Measurements from ENCODE around the gene TEAD1. TPM values are rescaled to one million over a fixed set of nuclear protein-coding genes. Genes with fewer than 3 reads are reported as not detected.

The TEAD1 gene
- polyA plus RNA-seq, 2 of the 4 experiments (the other 2 are of a cell fraction) = 111 to 112 TPM

GRCh38 chr11:12941671-12942070, 267.4 kb downstream of the TEAD1 start:
- Histone ChIP-seq H3K4me2 (no peak overlapping the region), H3K9me3 (peaks cover 4% of the 10 kb centered on the region; the same call in 1 of the 3 replicates), H3K27ac (no peak overlapping the region), H3K4me1 (no peaks in the 10 kb centered on the region), H3K4me3 (no peak overlapping the region)
- DNase-seq (ENCODE audit: low read depth in 1 of 2, low spot score in 1 of 2) = no peak
- 94% methylated on average over 4 of the region's 4 CpGs for WGBS (ENCODE audit: missing lambda C conversion rate)
- POLR2A ChIA-PET = interaction anchor here (1.1 kb wide), 1 partner anchor 12 kb away, joined by 3 read pairs; no protein-coding TSS in a partner anchor
- ATAC-seq = no peak
- peak; percentile 49 for FAIRE-seq
- CTCF ChIA-PET = interaction anchor here (1.3 kb wide), 1 partner anchor 22 kb away, joined by 4 read pairs; no protein-coding TSS in a partner anchor
- no peak for TF ChIP-seq KDM1A (IDR thresholded peaks at IDR 0.05; ENCODE audit: low read depth)

DNA sequence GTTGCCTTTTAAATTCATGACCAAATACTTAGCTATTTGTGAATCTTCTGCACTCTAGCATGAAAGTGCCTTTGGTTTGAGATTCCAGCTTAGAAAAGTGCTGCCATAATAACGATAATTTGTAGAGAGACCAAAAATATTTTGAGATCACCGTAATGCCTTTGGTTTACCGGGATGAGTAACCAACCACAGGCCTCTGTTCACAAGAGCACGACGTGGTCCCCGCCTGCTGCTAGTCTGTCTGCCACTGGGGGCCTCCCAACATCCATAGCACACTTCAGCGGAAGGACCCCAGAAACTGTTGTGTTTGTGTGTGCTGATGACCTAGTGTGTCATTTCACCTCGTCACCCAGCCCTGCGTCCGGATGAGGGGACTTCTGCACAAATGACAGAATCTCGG, 267.9 kb downstream of the TEAD1 start:
- WGBS (ENCODE audit: missing lambda C conversion rate) = 95% methylated on average over 11 of the region's 11 CpGs

More for the DNA sequence above, 267.9 kb downstream of the TEAD1 start:
- Histone ChIP-seq H3K4me2 (no peak overlapping the region), H3K27ac (no peak overlapping the region), H3K4me1 (no peaks in the 10 kb centered on the region), H3K9me3 (peaks cover 7% of the 10 kb centered on the region; the same call in 1 of the 3 replicates), H3K4me3 (no peak overlapping the region)
- DNase-seq (ENCODE audit: low read depth in 1 of 2, low spot score in 1 of 2) (no peak), ATAC-seq (no peak), FAIRE-seq (no peak)
- TF ChIP-seq ZNF302 (CRISPR knock-in tag; IDR thresholded peaks at IDR 0.05) = no peak
- TF ChIP-seq HOXB13 (CRISPR knock-in tag; IDR thresholded peaks at IDR 0.05; ENCODE audit: low read depth) = no peak
- TF ChIP-seq, protein P1, sequence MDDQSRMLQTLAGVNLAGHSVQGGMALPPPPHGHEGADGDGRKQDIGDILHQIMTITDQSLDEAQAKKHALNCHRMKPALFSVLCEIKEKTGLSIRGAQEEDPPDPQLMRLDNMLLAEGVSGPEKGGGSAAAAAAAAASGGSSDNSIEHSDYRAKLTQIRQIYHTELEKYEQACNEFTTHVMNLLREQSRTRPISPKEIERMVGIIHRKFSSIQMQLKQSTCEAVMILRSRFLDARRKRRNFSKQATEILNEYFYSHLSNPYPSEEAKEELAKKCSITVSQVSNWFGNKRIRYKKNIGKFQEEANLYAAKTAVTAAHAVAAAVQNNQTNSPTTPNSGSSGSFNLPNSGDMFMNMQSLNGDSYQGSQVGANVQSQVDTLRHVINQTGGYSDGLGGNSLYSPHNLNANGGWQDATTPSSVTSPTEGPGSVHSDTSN (IDR thresholded peaks at IDR 0.05) = no peak
- no peak for TF ChIP-seq MAX (IDR thresholded peaks at IDR 0.05)
- no peak for TF ChIP-seq POLR2AphosphoS2 (conservative IDR thresholded peaks at IDR 0.05; ENCODE audit: low read length)
- TF ChIP-seq JUN (IDR thresholded peaks at IDR 0.05) = no peak
- TF ChIP-seq TP53 (CRISPR knock-in tag; IDR thresholded peaks at IDR 0.05) = no peak
- TF ChIP-seq PHF8 (IDR thresholded peaks at IDR 0.05; ENCODE audit: borderline replicate concordance, low read depth) = no peak
- no peak for TF ChIP-seq USF2 (IDR thresholded peaks at IDR 0.05)
- TF ChIP-seq ESRRA (IDR thresholded peaks at IDR 0.05; ENCODE audit: borderline replicate concordance, low read length) = no peak
- no peak for TF ChIP-seq MAFK (IDR thresholded peaks at IDR 0.05; ENCODE audit: partially characterized antibody)
- TF ChIP-seq REST (IDR thresholded peaks at IDR 0.05) = no peak
- TF ChIP-seq MAZ (IDR thresholded peaks at IDR 0.05; ENCODE audit: borderline replicate concordance, low read depth, low read length) = no peak
- TF ChIP-seq ZSCAN20 (CRISPR knock-in tag; IDR thresholded peaks at IDR 0.05) = no peak
- no peak for TF ChIP-seq NR3C1 (IDR thresholded peaks at IDR 0.05)
- TF ChIP-seq POLR2A (IDR thresholded peaks at IDR 0.05; ENCODE audit: low read length) = no peak
- no peak for TF ChIP-seq HOXB5 (CRISPR knock-in tag; IDR thresholded peaks at IDR 0.05)
- no peak for TF ChIP-seq SREBF2 (IDR thresholded peaks at IDR 0.05)
- no peak for TF ChIP-seq RFX5 (IDR thresholded peaks at IDR 0.05)
- CTCF ChIA-PET = interaction anchor here (1.3 kb wide), 1 partner anchor 22 kb away, joined by 4 read pairs; no protein-coding TSS in a partner anchor
- POLR2A ChIA-PET = interaction anchor here (1.1 kb wide), 1 partner anchor 13 kb away, joined by 3 read pairs; no protein-coding TSS in a partner anchor

Data from A549 (cell line).